Astrocyte of the spinal cord (primary cell): ENCODE results near the gene ANP32E.
"Not testable (repeated sequence)": the region's sequence is repeated elsewhere in the genome, so short reads cannot be mapped to it uniquely, and the experiment has no call there.

ENCODE experiments used
- DNase-seq: peaks from one replicate; pipeline ENCODE4 v3.0.0; 2011; ENCODE audit warnings: low read depth, low spot score
- H3K4me3 ChIP-seq: 2 replicates; pipeline ENCODE4 v1.5.1; 2011; ENCODE audit warnings: low read depth, mild to moderate bottlenecking, low read length, moderate library complexity
- in situ Hi-C: cut with HindIII; loops from 2 replicates; pipeline ENCODE4 v1.10.0; 2017; ENCODE audit warnings: low sequenced_read_pairs
- TF ChIP-seq, protein P1 (sequence below): IDR thresholded peaks from 2 replicates; pipeline ENCODE4 v1.5.1; 2012; ENCODE audit warnings: low read depth, mild to moderate bottlenecking, low read length, inconsistent platforms

Gene ANP32E

DNA sequence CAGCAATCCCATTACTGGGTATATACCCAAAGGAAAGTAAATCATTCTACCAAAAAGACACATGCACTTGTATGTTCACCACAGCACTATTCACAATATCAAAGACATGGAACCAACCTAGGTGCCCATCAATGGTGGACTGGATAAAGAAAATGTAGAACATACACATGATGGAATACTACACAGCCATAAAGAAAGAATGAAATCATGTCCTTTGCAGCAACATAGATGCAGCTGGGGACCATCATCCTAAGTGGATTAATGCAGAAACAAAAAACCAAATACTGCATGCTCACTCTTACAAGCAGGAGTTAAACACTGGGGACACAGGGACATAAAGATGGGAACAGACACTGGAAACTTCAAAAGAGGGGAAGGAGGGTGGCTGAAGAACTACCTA, 8.7 kb downstream of the ANP32E start:
- TF ChIP-seq, protein P1, sequence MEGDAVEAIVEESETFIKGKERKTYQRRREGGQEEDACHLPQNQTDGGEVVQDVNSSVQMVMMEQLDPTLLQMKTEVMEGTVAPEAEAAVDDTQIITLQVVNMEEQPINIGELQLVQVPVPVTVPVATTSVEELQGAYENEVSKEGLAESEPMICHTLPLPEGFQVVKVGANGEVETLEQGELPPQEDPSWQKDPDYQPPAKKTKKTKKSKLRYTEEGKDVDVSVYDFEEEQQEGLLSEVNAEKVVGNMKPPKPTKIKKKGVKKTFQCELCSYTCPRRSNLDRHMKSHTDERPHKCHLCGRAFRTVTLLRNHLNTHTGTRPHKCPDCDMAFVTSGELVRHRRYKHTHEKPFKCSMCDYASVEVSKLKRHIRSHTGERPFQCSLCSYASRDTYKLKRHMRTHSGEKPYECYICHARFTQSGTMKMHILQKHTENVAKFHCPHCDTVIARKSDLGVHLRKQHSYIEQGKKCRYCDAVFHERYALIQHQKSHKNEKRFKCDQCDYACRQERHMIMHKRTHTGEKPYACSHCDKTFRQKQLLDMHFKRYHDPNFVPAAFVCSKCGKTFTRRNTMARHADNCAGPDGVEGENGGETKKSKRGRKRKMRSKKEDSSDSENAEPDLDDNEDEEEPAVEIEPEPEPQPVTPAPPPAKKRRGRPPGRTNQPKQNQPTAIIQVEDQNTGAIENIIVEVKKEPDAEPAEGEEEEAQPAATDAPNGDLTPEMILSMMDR = no peak
- DNase-seq = no peak
- H3K4me3 ChIP-seq = no peak overlapping the region
- in situ Hi-C loops = no loop called here

DNA sequence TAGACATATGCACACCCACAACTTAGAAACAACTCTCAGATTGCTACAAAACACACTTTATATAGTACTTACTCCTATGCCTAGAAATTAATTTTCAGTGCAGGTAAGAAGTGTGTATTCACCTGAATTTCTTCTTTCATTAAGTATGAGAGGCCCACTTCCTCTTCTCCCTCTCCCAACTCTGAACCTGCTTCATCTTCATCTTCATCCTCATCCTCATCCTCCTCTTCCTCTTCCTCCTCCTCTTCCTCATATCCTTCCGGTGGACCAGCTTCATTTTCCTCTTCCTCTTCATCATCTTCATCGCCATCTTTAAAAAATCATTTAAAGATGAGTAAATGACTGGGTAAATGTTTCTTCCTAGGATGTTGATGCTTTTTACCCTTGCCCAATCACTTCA, 9.4 kb downstream of the ANP32E start:
- no peak for DNase-seq
- in situ Hi-C loops = no loop called here
- H3K4me3 ChIP-seq = no peak overlapping the region
- TF ChIP-seq, protein P1 = no peak

DNA sequence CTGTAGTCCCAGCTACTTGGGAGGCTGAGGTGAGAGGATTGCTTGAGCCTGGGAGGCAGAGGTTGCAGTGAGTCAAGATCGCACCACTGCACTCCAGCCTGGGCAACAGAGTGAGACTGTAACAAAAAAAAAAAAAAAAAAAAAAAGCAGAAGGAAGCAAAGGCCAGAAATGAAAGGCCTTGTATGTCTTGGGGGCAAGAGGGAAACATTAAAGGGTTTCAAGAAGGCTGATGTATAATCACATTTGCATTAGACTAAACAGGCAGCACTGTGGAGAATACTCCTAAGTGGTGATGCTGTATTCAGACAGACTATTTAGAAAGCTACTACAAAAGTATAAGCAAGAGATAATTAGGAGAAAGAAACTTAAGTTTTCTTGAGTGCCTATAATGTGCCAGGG, 10.4 kb downstream of the ANP32E start:
- no peak overlapping the region for H3K4me3 ChIP-seq
- TF ChIP-seq, protein P1 = no peak
- no peak for DNase-seq
- in situ Hi-C loops = no loop called here

DNA sequence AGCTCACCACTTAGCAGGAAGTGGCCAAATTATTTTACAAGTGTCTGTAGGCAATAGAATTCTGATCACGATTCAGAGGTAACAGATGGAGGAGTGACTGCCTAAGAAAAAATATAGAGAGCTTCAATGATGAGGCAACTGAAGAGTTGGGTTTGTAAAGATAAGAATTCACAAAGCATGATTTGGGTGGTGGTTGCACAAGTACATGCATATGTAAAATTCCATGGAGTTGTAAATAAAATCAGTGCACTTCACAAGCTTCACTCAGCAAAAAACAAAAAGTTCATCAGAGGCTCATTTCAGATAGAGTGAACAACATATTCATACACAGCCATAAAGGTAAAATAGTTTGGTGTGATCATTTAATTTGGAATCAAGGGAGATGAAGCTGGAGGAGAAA, 10.9 kb downstream of the ANP32E start:
- TF ChIP-seq, protein P1 = no peak
- H3K4me3 ChIP-seq = no peak overlapping the region
- in situ Hi-C loops = no loop called here
- DNase-seq = no peak

DNA sequence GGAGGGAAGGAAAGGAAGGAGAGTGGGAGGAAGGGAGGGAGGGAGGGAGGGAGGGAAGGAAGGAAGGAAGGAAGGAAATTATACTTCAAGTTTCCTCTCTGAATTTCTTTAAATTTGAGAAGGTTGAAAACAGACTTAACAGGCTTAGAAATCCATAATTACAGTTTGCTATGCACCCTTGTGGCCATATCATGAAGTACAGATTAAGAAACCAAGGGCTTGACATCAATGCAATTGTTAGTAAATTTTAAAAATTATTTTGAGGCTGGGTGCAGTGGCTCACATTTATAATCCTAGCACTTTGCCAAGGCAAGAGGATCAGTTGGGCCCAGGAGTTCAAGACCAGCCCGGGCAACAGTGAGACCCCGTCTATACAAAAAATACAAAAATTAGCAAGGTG, 14.4 kb downstream of the ANP32E start:
- TF ChIP-seq, protein P1 = peak; percentile 58
- DNase-seq = peak; percentile 36
- H3K4me3 ChIP-seq = no peak overlapping the region
- in situ Hi-C loops = no loop called here

DNA sequence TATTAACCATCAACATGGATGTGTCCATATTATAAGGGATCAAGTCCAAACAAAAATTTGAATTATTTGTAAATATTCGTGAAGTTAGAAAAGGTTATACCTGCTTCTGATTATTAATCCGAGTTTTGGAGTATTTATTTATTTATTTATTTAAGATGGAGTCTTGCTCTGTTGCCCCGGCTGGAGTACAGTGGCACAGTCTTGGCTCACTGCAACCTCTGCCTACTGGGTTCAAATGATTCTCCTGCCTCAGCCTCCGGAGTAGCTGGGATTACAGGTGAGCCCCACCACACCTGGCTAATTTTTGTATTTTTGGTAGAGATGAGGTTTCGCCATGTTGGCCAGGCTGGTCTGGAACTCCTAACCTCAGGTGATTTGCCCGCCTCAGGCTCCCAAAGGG, 20.1 kb downstream of the ANP32E start:
- in situ Hi-C loops, DNase-seq, H3K4me3 ChIP-seq: not testable (repeated sequence)

DNA sequence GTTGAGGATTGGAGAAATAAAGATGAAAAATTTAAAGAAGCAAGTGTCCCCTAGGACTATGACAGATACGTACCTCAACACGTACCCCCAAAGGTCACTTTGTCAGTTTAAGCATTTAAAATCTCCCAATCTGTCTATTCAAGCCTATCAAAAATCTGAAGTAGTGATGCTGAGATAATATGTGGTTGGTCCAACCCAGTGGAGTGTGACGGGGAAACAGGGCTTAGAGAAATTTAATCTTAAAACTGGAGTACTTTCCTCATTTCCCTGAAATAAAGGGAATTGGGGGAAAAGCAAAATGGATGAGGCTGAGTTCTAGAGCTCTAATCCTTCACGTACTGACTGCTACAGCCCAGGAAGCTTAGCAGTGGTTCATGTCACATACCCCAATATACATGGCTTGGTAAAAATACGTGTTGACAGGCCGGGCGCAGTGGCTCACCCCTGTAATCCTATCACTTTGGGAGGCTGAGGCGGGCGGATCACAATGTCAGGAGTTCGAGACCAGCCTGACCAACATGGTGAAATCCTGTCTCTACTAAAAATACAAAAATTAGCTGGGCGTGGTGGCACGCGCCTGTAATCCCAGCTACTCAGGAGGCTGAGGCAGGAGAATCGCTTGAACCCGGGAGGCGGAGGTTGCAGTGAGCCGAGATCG, 21.7 kb downstream of the ANP32E start:
- peak overlapping the region; percentile 51 for H3K4me3 ChIP-seq
- in situ Hi-C loops, DNase-seq: not testable (repeated sequence)
